ENCODE measurements around the gene SIPA1L3. TPM values are rescaled to one million over a fixed set of nuclear protein-coding genes. Genes with fewer than 3 reads are reported as not detected.

The SIPA1L3 gene
- total and polyA plus RNA-seq, 2 of the 13 experiments (the other 11 are each of a cell fraction or from before 2014, with no cell fraction given), result 5.5 to 7.7 TPM

GRCh38 chr19:38253788-38254187 is 346.8 kb downstream of the SIPA1L3 start:
- Histone ChIP-seq H3K79me2 (ENCODE audit: insufficient read depth, low read length) (no peaks in the 10 kb centered on the region), H3K4me2 (ENCODE audit: low read depth, low read length) (no peak overlapping the region), H3K36me3 (replicated peaks in 1 of 2; ENCODE audit: control insufficient read depth in 1 of 2, insufficient read depth in 2 of 2, low read length in 2 of 2) (no peaks in the 10 kb centered on the region), H3K9ac (ENCODE audit: insufficient read depth, low read depth, low read length) (no peak overlapping the region), H4K20me1 (ENCODE audit: insufficient read depth, low read length) (no peaks in the 10 kb centered on the region), H3K27ac (ENCODE audit: extremely low read length, insufficient read depth, low read length) (no peak overlapping the region), H3K4me3 (replicated peaks in 1 of 3; ENCODE audit: insufficient read depth in 1 of 3, low read depth in 2 of 3, low read length in 3 of 3) (no peak overlapping the region), H3K4me1 (ENCODE audit: insufficient read depth, low read length) (peaks cover 24% of the 10 kb centered on the region), H3K27me3 (ENCODE audit: control insufficient read depth in 1 of 2, insufficient read depth in 2 of 2, low read length in 2 of 2) (peaks cover 4 to 20% of the 10 kb centered on the region in 2 experiments; a peak in 3 of 5 replicates), H2AFZ (ENCODE audit: low read length) (no peak overlapping the region), H3K9me3 (ENCODE audit: low read length) (no peaks in the 10 kb centered on the region)
- WGBS (ENCODE audit: low lambda C conversion rate), result 45% methylated on average over 2 of the region's 5 CpGs
- POLR2A ChIA-PET, result no interaction called here
- in situ Hi-C loops (cut with HindIII; ENCODE audit: extremely low pct_ligation_motif_present, low pct_unique_long_range_greater_than_20kb) (no loop called here), intact Hi-C loops (cut with micrococcal nuclease; ENCODE audit: unreplicated experiment) (loop anchor here (5.0 kb wide), 1 partner anchor 69 kb away; no protein-coding TSS in a partner anchor)
- CTCF ChIA-PET (ENCODE audit: low intra/inter-chr PET ratio, low total read pairs), result no interaction called here
- no TSS peak for BruUV-seq (replicated peaks)
- DNase-seq (ENCODE audit: low spot score) (no peak), ATAC-seq (no peak), FAIRE-seq (no peak)
- no peak for TF ChIP-seq ZFP36L2 (CRISPR knock-in tag; IDR thresholded peaks at IDR 0.05)
- TF ChIP-seq ZNF557 (CRISPR knock-in tag; IDR thresholded peaks at IDR 0.05), result no peak
- TF ChIP-seq MYNN (CRISPR knock-in tag; IDR thresholded peaks at IDR 0.05; ENCODE audit: low read depth), result no peak
- TF ChIP-seq ZBTB34 (CRISPR knock-in tag; IDR thresholded peaks at IDR 0.05), result no peak
- no peak for TF ChIP-seq ZNF367 (CRISPR knock-in tag; IDR thresholded peaks at IDR 0.05; ENCODE audit: borderline replicate concordance)
- TF ChIP-seq CERS6 (CRISPR knock-in tag; IDR thresholded peaks at IDR 0.05), result no peak
- no peak for TF ChIP-seq SAP130 (CRISPR knock-in tag; IDR thresholded peaks at IDR 0.05; ENCODE audit: low read depth)
- TF ChIP-seq ZNF629 (CRISPR knock-in tag; conservative IDR thresholded peaks at IDR 0.05), result no peak
- TF ChIP-seq ISX (CRISPR knock-in tag; conservative IDR thresholded peaks at IDR 0.05), result no peak
- TF ChIP-seq ZBTB8A (CRISPR knock-in tag; IDR thresholded peaks at IDR 0.05; ENCODE audit: borderline replicate concordance, low read depth), result no peak
- no peak for TF ChIP-seq RXRA (CRISPR knock-in tag; IDR thresholded peaks at IDR 0.05)
- no peak for TF ChIP-seq ZMYM2 (CRISPR knock-in tag; IDR thresholded peaks at IDR 0.05)
- TF ChIP-seq ZFP36L1 (CRISPR knock-in tag; IDR thresholded peaks at IDR 0.05), result no peak
- no peak for TF ChIP-seq MATR3 (CRISPR knock-in tag; IDR thresholded peaks at IDR 0.05)
- no peak for TF ChIP-seq ZNF260 (CRISPR knock-in tag; IDR thresholded peaks at IDR 0.05; ENCODE audit: borderline replicate concordance, low read depth)
- TF ChIP-seq ZFP36 (IDR thresholded peaks at IDR 0.05; ENCODE audit: borderline replicate concordance, low read depth, low read length, partially characterized antibody), result no peak
- TF ChIP-seq ZNF230 (CRISPR knock-in tag; IDR thresholded peaks at IDR 0.05), result no peak
- TF ChIP-seq, protein P1, sequence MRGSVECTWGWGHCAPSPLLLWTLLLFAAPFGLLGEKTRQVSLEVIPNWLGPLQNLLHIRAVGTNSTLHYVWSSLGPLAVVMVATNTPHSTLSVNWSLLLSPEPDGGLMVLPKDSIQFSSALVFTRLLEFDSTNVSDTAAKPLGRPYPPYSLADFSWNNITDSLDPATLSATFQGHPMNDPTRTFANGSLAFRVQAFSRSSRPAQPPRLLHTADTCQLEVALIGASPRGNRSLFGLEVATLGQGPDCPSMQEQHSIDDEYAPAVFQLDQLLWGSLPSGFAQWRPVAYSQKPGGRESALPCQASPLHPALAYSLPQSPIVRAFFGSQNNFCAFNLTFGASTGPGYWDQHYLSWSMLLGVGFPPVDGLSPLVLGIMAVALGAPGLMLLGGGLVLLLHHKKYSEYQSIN (CRISPR knock-in tag; IDR thresholded peaks at IDR 0.05; ENCODE audit: borderline replicate concordance), result no peak
- TF ChIP-seq SIX1 (CRISPR knock-in tag; IDR thresholded peaks at IDR 0.05; ENCODE audit: borderline replicate concordance), result no peak
- TF ChIP-seq FOSL1 (CRISPR knock-in tag; IDR thresholded peaks at IDR 0.05; ENCODE audit: borderline replicate concordance), result no peak
